Epithelial cell of esophagus (primary cell): ENCODE data around the gene LIPC.

Experiments used
- DNase-seq: peaks from one replicate; pipeline ENCODE4 v3.0.0; 2010; ENCODE audit warnings: low read depth
- H3K4me3 ChIP-seq: 2 replicates; pipeline ENCODE4 v1.5.1; 2011; ENCODE audit warnings: mild to moderate bottlenecking, low read length, control low read depth
- TF ChIP-seq, protein P1 (sequence below): IDR thresholded peaks from 2 replicates; pipeline ENCODE4 v1.5.1; 2011; ENCODE audit warnings: low read depth, mild to moderate bottlenecking, low read length, control low read depth, inconsistent platforms; ENCODE audit not compliant: insufficient read depth; ENCODE audit errors: missing control alignments

Gene LIPC

DNA sequence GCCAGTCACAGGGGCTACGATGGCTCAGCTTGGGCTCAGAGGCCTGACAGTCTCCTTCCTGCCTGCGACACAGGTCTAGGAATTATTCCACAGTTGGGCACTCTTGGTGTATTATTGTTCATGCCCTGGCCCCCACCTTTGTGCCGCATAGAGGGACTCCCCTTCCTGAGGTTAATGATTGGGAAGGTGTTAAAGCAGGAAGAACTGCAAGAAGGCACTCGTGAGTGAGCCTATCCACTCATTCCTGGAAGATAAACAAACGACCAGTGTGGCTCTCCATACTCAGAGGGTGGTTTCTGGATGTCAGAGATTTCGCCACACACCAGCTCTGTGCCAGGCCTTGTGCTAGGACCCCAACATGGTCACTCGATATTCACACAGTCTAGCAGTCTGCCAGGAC lies 12.3 kb downstream of the LIPC start:
- DNase-seq: no peak
- H3K4me3 ChIP-seq: no peak overlapping the region
- TF ChIP-seq, protein P1, sequence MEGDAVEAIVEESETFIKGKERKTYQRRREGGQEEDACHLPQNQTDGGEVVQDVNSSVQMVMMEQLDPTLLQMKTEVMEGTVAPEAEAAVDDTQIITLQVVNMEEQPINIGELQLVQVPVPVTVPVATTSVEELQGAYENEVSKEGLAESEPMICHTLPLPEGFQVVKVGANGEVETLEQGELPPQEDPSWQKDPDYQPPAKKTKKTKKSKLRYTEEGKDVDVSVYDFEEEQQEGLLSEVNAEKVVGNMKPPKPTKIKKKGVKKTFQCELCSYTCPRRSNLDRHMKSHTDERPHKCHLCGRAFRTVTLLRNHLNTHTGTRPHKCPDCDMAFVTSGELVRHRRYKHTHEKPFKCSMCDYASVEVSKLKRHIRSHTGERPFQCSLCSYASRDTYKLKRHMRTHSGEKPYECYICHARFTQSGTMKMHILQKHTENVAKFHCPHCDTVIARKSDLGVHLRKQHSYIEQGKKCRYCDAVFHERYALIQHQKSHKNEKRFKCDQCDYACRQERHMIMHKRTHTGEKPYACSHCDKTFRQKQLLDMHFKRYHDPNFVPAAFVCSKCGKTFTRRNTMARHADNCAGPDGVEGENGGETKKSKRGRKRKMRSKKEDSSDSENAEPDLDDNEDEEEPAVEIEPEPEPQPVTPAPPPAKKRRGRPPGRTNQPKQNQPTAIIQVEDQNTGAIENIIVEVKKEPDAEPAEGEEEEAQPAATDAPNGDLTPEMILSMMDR: no peak

DNA sequence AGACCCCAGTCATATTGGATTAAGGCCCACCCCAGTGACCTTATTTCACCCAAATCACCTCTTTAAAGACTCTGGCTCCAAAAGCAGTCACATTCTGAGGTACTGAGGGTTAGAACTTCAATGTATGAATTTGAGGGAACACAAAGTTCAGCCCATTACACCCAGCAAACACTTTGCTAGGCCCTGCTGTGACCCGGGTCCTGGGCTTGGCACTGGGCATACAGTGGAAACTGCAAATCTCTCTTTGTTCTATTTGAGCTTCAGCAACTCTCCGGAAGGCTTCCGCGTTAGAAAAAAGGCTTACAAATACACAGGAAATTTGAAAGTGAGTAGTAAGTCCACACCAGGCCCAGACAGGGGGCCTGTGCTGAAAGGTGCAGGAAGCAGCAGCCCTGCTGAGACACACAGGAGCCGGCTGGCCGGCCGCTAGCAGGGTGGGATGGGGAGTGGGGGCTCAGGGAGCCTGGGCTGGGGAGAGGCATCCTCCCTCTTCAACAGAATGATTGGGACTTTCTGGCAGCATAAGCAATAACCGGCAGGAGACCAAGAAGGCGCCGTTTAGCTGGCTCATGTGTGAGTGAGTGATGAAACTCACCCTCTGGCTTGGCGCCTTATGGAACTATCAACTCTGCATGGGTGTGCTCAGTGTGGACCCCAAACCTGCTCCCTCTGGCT lies 13.0 kb downstream of the LIPC start:
- no peak for DNase-seq
- no peak overlapping the region for H3K4me3 ChIP-seq
- TF ChIP-seq, protein P1: no peak

DNA sequence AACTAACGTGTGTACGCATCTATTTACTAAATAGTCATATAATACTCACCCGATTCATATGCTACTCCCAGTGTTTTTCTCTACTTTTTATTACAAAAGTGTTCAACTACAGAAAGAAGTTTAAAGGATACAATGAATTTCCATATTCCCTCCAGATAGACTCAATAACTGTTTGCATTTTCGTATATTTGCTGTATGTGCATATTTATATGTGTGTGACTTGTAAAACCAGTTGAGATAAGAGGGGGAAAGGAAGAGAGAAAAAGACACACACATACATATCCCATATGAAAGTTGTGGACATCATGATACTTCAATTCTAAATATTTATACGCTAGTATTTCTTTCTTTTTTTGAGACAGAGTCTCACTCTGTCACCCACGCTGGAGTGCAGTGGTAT lies 14.1 kb downstream of the LIPC start:
- no peak overlapping the region for H3K4me3 ChIP-seq
- TF ChIP-seq, protein P1: no peak
- no peak for DNase-seq

DNA sequence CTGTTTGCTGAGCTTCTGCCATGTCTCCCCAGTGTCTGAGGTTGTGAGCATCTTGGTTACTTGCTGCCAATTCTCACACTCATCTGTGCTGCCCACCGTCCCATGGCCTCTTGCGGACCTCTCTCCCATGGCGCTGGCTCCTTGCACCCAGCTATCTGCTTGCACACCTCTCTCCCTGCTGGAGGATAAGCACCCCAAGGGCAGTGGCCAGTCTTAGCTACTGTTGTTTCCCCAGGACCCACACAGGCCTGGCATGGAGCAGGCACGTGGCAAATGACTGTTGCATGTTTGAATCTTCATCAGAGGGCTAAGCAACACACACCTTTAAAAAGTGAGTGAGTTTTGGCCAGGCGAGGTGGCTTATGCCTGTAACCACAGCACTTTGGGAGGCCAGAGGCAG lies 14.7 kb downstream of the LIPC start:
- H3K4me3 ChIP-seq: no peak overlapping the region
- TF ChIP-seq, protein P1: no peak
- no peak for DNase-seq

DNA sequence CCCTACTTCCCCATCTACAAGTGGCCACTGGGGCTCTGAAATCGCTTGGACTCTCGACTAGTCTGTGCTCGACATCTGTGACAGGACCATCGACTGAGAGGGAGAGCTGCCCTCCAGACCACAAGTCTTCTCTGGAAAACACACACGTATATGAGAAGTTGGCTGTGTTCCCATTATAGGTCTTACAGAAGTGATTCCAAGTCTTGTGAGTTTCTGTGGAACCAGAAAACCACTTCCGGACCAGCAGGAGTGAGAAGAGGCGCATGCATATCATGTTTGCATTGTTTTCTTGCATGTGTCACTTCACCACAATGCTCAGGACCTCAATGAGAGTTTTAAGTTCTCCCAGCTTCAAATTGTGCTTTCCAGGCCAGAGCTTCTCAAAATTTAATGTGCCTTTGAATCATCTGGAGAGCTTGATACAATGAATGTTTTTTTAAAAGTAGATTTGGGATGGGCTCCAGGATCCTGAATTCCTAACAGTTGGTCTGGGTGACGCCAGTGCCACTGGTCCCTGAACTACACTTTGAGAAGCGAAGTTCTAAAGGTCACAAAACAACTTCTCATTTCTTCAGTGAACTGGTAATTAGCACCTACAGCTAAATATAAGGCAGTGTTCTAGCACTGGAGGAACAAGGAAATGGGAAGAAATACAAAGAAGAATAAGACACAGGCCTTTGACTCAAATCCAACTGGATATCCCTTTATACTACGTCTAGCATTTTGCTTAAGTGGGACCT lies 15.7 kb downstream of the LIPC start:
- TF ChIP-seq, protein P1: no peak
- peak; percentile 86 for DNase-seq
- H3K4me3 ChIP-seq: no peak overlapping the region

DNA sequence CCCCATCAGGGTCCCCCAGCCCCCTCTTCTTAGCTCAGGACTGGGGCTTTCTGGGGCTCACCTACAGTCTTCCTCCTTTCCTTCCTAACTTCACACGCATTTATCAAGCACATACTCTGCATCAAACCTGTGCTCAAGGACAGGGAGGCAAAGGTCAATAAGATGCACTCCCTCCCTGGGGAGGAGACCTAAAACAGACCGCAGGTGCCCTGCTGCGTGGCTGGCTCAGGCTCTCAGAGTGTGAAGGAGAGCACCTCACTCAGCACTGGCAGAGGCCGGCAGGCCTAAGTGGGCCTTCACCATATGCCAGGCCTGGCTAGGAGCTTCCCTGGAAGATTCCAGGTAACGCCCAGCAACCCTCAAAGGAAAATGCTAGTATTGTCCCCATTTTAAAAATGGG lies 16.5 kb downstream of the LIPC start:
- H3K4me3 ChIP-seq: no peak overlapping the region
- DNase-seq: no peak
- TF ChIP-seq, protein P1: no peak
